Liver (tissue), 9 donors: ENCODE results near the gene TRABD. TPM values are rescaled to one million over a fixed set of nuclear protein-coding genes. Genes with fewer than 3 reads are reported as not detected.

ENCODE experiments used
- DNase-seq: peaks from one replicate; pipeline ENCODE4 v3.0.0-alpha.2; 2017; ENCODE audit warnings: low spot score
- H3K27ac ChIP-seq, 2 donors: one replicate each; pipeline ENCODE4 v1.7.0; 2013; ENCODE audit warnings: inconsistent platforms in 2 of 2, low read length in 2 of 2, control low read depth in 1 of 2, low read depth in 1 of 2, mild to moderate bottlenecking in 1 of 2
- H3K27me3 ChIP-seq, 4 donors: one replicate each; pipeline versions ENCODE4 v1.6.1 to v1.7.0; 2013; ENCODE audit warnings: low read length in 3 of 4, inconsistent platforms in 1 of 4, mild to moderate bottlenecking in 1 of 4, moderate library complexity in 1 of 4; ENCODE audit not compliant: control insufficient read depth in 4 of 4, insufficient read depth in 4 of 4
- H3K36me3 ChIP-seq, 4 donors: one replicate each; pipeline versions ENCODE4 v1.6.1 to v1.7.0; 2013; ENCODE audit warnings: low read length in 3 of 4, mild to moderate bottlenecking in 3 of 4, low read depth in 1 of 4, moderate library complexity in 1 of 4; ENCODE audit not compliant: control insufficient read depth in 4 of 4, insufficient read depth in 3 of 4
- H3K4me1 ChIP-seq, 4 donors: one replicate each; pipeline versions ENCODE4 v1.6.1 to v1.7.0; 2013; ENCODE audit warnings: low read length in 3 of 4, mild to moderate bottlenecking in 3 of 4, moderate library complexity in 1 of 4; ENCODE audit not compliant: control insufficient read depth in 4 of 4, insufficient read depth in 4 of 4
- H3K4me3 ChIP-seq, 3 donors: one replicate each; pipeline versions ENCODE4 v1.6.1 to v1.7.0; 2013; ENCODE audit warnings: low read length in 3 of 3, control low read depth in 1 of 3, low read depth in 1 of 3, mild to moderate bottlenecking in 1 of 3
- H3K9ac ChIP-seq, 2 donors: one replicate each; pipeline ENCODE4 v1.7.0; 2013; ENCODE audit warnings: low read length in 2 of 2, mild to moderate bottlenecking in 2 of 2, moderate library complexity in 2 of 2, control low read depth in 1 of 2, low read depth in 1 of 2
- H3K9me3 ChIP-seq, 4 donors: one replicate each; pipeline versions ENCODE4 v1.6.1 to v1.7.0; 2013; ENCODE audit warnings: low read length in 3 of 4; ENCODE audit not compliant: control insufficient read depth in 4 of 4
- ATF3 ChIP-seq: IDR thresholded peaks from 2 replicates; pipeline ENCODE4 v1.6.1; 2016; ENCODE audit warnings: antibody characterized with exemption
- CTCF ChIP-seq: fragments of 150-350 bp; IDR thresholded peaks from 2 replicates; pipeline ENCODE4 v1.5.1; 2017; ENCODE audit warnings: improper control_type of control experiment, low read depth, low read length; ENCODE audit not compliant: missing input control
- EGR1 ChIP-seq, 2 donors: IDR thresholded peaks; 2 replicates each; pipeline ENCODE4 v1.6.1; 2016 to 2018; ENCODE audit warnings: antibody characterized with exemption in 2 of 2, low read depth in 2 of 2
- FOXA1 ChIP-seq: IDR thresholded peaks from 2 replicates; pipeline ENCODE4 v1.6.1; 2016; ENCODE audit warnings: antibody characterized with exemption
- FOXA2 ChIP-seq: IDR thresholded peaks from 2 replicates; pipeline ENCODE4 v1.6.1; 2016; ENCODE audit warnings: antibody characterized with exemption
- GABPA ChIP-seq, 2 donors: IDR thresholded peaks in 1 of 2; conservative IDR thresholded peaks in 1 of 2; 2 replicates each; pipeline ENCODE4 v1.6.1; 2016; ENCODE audit warnings: antibody characterized with exemption in 2 of 2, mild to moderate bottlenecking in 1 of 2, moderate library complexity in 1 of 2
- HNF4A ChIP-seq, 2 donors: conservative IDR thresholded peaks; 2 replicates each; pipeline ENCODE4 v1.6.1; 2016; ENCODE audit warnings: antibody characterized with exemption in 2 of 2, mild to moderate bottlenecking in 2 of 2
- HNF4G ChIP-seq: IDR thresholded peaks from 2 replicates; pipeline ENCODE4 v1.6.1; 2016; ENCODE audit warnings: antibody characterized with exemption
- JUND ChIP-seq, 2 donors: IDR thresholded peaks; 2 replicates each; pipeline ENCODE4 v1.6.1; 2016; ENCODE audit warnings: antibody characterized with exemption in 2 of 2
- MAX ChIP-seq: IDR thresholded peaks from 2 replicates; pipeline ENCODE4 v1.6.1; 2016; ENCODE audit warnings: antibody characterized with exemption
- NR2F2 ChIP-seq: IDR thresholded peaks from 2 replicates; pipeline ENCODE4 v1.6.1; 2016; ENCODE audit warnings: antibody characterized with exemption
- RAD21 ChIP-seq, 2 donors: IDR thresholded peaks; 2 replicates each; pipeline ENCODE4 v1.6.1; 2016; ENCODE audit warnings: antibody characterized with exemption in 2 of 2, mild to moderate bottlenecking in 2 of 2
- RXRA ChIP-seq, 2 donors: IDR thresholded peaks; 2 replicates each; pipeline ENCODE4 v1.6.1; 2017 to 2018; ENCODE audit warnings: antibody characterized with exemption in 2 of 2, mild to moderate bottlenecking in 1 of 2
- SP1 ChIP-seq: IDR thresholded peaks from 2 replicates; pipeline ENCODE4 v1.6.1; 2018; ENCODE audit warnings: antibody characterized with exemption, mild to moderate bottlenecking
- TAF1 ChIP-seq: conservative IDR thresholded peaks from 2 replicates; pipeline ENCODE4 v1.6.1; 2016; ENCODE audit warnings: antibody characterized with exemption, mild to moderate bottlenecking
- YY1 ChIP-seq: IDR thresholded peaks from 2 replicates; pipeline ENCODE4 v1.6.1; 2016; ENCODE audit warnings: antibody characterized with exemption, mild to moderate bottlenecking
- WGBS: extraction: QIAGEN DNeasy Blood & Tissue Kit; methylation state at CpG from one replicate; pipeline ENCODE4 v1.1.7; 2013; 5-methylcytosine and 5-hydroxymethylcytosine counted together
- polyA plus RNA-seq, 2 donors: library from polyadenylated mRNA; stranded (reverse) in 1 of 2; unstranded in 1 of 2; fragments of 200-250 nt in 1 of 2; fragments of >200 nt in 1 of 2; fragmentation: Nextera tagmentation in 1 of 2; extraction: Ambion mirVana in 1 of 2; gene quantifications; one replicate each; pipeline versions ENCODE4 v1.2.1 to v1.2.3, GENCODE V29; 2013 to 2015
- total RNA-seq, 2 donors: library from RNA; depleted of rRNA; stranded (reverse); fragments of >200 nt; gene quantifications; one replicate each; pipeline ENCODE4 v1.2.3, GENCODE V29; 2014
- TF ChIP-seq, protein P1 (sequence below): IDR thresholded peaks from 2 replicates; pipeline ENCODE4 v1.6.1; 2016; ENCODE audit warnings: antibody characterized with exemption
- TF ChIP-seq, protein P2 (sequence below): IDR thresholded peaks from 2 replicates; pipeline ENCODE4 v1.6.1; 2016; ENCODE audit warnings: antibody characterized with exemption, mild to moderate bottlenecking
- donor health status: healthy.
- donor health status: healthy.
- donor health status: healthy.
- donor health status: healthy.
- donor health status: healthy.

TRABD gene
- total and polyA plus RNA-seq, 4 donors = 10.5 to 29.7 (median 16.4) TPM

DNA sequence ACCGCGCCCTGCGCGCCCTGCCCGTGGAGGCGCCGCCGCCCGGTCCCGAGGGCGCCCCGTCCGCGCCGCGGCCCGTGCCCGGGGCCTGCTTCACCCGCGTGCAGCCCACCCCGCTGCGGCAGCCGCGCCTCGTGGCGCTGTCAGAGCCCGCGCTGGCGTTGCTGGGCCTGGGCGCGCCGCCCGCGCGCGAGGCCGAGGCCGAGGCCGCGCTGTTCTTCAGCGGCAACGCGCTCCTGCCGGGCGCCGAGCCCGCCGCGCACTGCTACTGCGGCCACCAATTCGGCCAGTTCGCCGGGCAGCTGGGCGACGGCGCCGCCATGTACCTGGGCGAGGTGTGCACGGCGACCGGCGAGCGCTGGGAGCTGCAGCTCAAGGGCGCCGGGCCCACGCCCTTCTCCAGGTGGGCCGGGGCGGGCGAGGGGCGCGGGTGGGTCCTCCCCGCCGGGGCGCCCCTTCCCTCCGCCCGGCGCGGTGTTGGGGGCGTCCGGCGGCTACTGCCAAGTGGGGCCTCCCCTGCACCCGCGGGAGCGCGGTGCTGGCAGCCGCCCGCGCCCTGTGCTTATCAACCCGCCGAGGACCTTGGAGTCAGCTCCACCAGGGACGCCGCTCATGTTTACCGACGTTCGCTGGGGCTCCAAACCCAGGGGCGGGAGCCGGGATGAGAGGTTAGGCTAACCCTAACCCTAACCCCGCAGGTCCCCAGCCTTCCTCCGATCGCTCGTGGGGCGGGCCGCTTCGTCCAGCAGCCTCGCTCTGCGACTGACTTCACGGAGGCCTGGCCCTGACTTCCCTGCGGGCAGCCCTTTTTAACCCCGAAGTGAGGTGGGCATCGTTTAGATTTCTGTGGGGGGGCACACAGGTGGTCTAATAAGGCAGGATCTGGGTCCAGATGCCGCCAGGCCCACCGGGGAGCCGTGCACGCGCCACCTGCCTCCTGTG is 15.7 kb downstream of the TRABD start:
- H3K27me3 ChIP-seq = no peaks in the 10 kb centered on the region
- H3K27ac ChIP-seq = peak overlapping the region; percentile 53 to 62
- H3K4me1 ChIP-seq = peaks cover 8 to 68% (median 43%) of the 10 kb centered on the region in 4 donors
- H3K4me3 ChIP-seq = peak overlapping the region; percentile 84 to 97 (median 87)
- H3K36me3 ChIP-seq = peaks cover 0 to 14% (median 1%) of the 10 kb centered on the region in 4 donors
- WGBS = 2% methylated on average over 115 of the region's 115 CpGs
- H3K9me3 ChIP-seq = no peaks in the 10 kb centered on the region
- TF ChIP-seq NR2F2 = no peak
- TF ChIP-seq JUND (IDR thresholded peaks at IDR 0.05) = no peak
- TF ChIP-seq HNF4A (conservative IDR thresholded peaks at IDR 0.05) = peak in 1 of 2 donors; percentile 55
- TF ChIP-seq FOXA2 = no peak
- peak; percentile 61 for DNase-seq
- H3K9ac ChIP-seq = peak overlapping the region; percentile 78 to 92

- peak; percentile 63 for DNase-seq
- Histone ChIP-seq H3K27ac (peak overlapping the region; percentile 53 to 62), H3K4me3 (peak overlapping the region; percentile 84 to 97 (median 87))
Observed at GRCh38 chr22:50202130-50202666, 16.5 kb downstream of the TRABD start.

More at GRCh38 chr22:50202130-50202666, 16.5 kb downstream of the TRABD start:
- Histone ChIP-seq H3K9ac (peak overlapping the region; percentile 78 to 92), H3K36me3 (peaks cover 0 to 16% (median 2%) of the 10 kb centered on the region in 4 donors), H3K4me1 (peaks cover 8 to 68% (median 49%) of the 10 kb centered on the region in 4 donors), H3K27me3 (no peaks in the 10 kb centered on the region), H3K9me3 (no peaks in the 10 kb centered on the region)
- TF ChIP-seq, protein P1, sequence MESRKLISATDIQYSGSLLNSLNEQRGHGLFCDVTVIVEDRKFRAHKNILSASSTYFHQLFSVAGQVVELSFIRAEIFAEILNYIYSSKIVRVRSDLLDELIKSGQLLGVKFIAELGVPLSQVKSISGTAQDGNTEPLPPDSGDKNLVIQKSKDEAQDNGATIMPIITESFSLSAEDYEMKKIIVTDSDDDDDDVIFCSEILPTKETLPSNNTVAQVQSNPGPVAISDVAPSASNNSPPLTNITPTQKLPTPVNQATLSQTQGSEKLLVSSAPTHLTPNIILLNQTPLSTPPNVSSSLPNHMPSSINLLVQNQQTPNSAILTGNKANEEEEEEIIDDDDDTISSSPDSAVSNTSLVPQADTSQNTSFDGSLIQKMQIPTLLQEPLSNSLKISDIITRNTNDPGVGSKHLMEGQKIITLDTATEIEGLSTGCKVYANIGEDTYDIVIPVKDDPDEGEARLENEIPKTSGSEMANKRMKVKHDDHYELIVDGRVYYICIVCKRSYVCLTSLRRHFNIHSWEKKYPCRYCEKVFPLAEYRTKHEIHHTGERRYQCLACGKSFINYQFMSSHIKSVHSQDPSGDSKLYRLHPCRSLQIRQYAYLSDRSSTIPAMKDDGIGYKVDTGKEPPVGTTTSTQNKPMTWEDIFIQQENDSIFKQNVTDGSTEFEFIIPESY = no peak
- TF ChIP-seq CTCF (no peak), YY1 (peak; percentile 37), RXRA (IDR thresholded peaks at IDR 0.05) (peak; percentile 43 to 60), NR2F2 (no peak), GABPA (IDR thresholded peaks at IDR 0.05 in 1 of 2, conservative IDR thresholded peaks at IDR 0.05 in 1 of 2) (no peak), EGR1 (IDR thresholded peaks at IDR 0.05; ENCODE audit: low read depth in 2 of 2) (no peak), FOXA1 (no peak), ATF3 (no peak), SP1 (peak; percentile 53), MAX (no peak), HNF4G (peak; percentile 42), TAF1 (no peak), HNF4A (conservative IDR thresholded peaks at IDR 0.05) (peak; percentile 76 to 77), RAD21 (IDR thresholded peaks at IDR 0.05) (no peak), FOXA2 (no peak), JUND (IDR thresholded peaks at IDR 0.05) (no peak)
- TF ChIP-seq, protein P2, sequence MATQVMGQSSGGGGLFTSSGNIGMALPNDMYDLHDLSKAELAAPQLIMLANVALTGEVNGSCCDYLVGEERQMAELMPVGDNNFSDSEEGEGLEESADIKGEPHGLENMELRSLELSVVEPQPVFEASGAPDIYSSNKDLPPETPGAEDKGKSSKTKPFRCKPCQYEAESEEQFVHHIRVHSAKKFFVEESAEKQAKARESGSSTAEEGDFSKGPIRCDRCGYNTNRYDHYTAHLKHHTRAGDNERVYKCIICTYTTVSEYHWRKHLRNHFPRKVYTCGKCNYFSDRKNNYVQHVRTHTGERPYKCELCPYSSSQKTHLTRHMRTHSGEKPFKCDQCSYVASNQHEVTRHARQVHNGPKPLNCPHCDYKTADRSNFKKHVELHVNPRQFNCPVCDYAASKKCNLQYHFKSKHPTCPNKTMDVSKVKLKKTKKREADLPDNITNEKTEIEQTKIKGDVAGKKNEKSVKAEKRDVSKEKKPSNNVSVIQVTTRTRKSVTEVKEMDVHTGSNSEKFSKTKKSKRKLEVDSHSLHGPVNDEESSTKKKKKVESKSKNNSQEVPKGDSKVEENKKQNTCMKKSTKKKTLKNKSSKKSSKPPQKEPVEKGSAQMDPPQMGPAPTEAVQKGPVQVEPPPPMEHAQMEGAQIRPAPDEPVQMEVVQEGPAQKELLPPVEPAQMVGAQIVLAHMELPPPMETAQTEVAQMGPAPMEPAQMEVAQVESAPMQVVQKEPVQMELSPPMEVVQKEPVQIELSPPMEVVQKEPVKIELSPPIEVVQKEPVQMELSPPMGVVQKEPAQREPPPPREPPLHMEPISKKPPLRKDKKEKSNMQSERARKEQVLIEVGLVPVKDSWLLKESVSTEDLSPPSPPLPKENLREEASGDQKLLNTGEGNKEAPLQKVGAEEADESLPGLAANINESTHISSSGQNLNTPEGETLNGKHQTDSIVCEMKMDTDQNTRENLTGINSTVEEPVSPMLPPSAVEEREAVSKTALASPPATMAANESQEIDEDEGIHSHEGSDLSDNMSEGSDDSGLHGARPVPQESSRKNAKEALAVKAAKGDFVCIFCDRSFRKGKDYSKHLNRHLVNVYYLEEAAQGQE = no peak
- 35% methylated on average over 13 of the region's 13 CpGs for WGBS
